HEK293 (cell line): ENCODE results near the gene RTN4.

ENCODE experiments used
- TCF7L2 ChIP-seq: IDR thresholded peaks from 2 replicates; pipeline ENCODE4 v1.6.1; 2011; ENCODE audit warnings: low read depth, mild to moderate bottlenecking, inconsistent platforms, low read length, moderate library complexity, borderline replicate concordance
- ZFP3 ChIP-seq: fragments of 450-650 bp; formaldehyde crosslinking; IDR thresholded peaks from 2 replicates; pipeline ENCODE4 v1.5.1; 2016; ENCODE audit warnings: low read depth, missing biosample characterization, missing genetic modification characterization
- ZNF184 ChIP-seq: fragments of 450-650 bp; IDR thresholded peaks from 2 replicates; pipeline ENCODE4 v1.5.1; 2018; ENCODE audit warnings: missing biosample characterization, mild to moderate bottlenecking, missing genetic modification characterization
- ZNF239 ChIP-seq: fragments of 450-650 bp; formaldehyde crosslinking; IDR thresholded peaks from 2 replicates; pipeline ENCODE4 v1.5.1; 2016; ENCODE audit warnings: missing biosample characterization, missing genetic modification characterization
- ZNF292 ChIP-seq: fragments of 450-650 bp; formaldehyde crosslinking; IDR thresholded peaks from 2 replicates; pipeline ENCODE4 v1.5.1; 2016; ENCODE audit warnings: low read depth, missing biosample characterization, missing genetic modification characterization, borderline replicate concordance
- ZNF324 ChIP-seq: fragments of 450-650 bp; formaldehyde crosslinking; IDR thresholded peaks from 2 replicates; pipeline ENCODE4 v1.5.1; 2016; ENCODE audit warnings: missing biosample characterization, missing genetic modification characterization
- ZNF366 ChIP-seq: fragments of 450-650 bp; formaldehyde crosslinking; conservative IDR thresholded peaks from 2 replicates; pipeline ENCODE4 v1.5.1; 2016; ENCODE audit warnings: missing biosample characterization, missing genetic modification characterization
- ZNF426 ChIP-seq: fragments of 450-650 bp; formaldehyde crosslinking; IDR thresholded peaks from 2 replicates; pipeline ENCODE4 v1.5.1; 2017; ENCODE audit warnings: missing biosample characterization, missing genetic modification characterization, mild to moderate bottlenecking, inconsistent platforms, moderate library complexity
- ZNF830 ChIP-seq: fragments of 450-650 bp; IDR thresholded peaks from 2 replicates; pipeline ENCODE4 v1.5.0; 2018; ENCODE audit warnings: missing biosample characterization, missing genetic modification characterization, low read depth, mild to moderate bottlenecking, moderate library complexity
- TF ChIP-seq, protein P1 (sequence below): fragments of 450-650 bp; formaldehyde crosslinking; IDR thresholded peaks from 2 replicates; pipeline ENCODE4 v1.5.1; 2016; ENCODE audit warnings: missing biosample characterization, missing genetic modification characterization
- TF ChIP-seq, protein P2 (sequence below): fragments of 450-650 bp; formaldehyde crosslinking; optimal IDR thresholded peaks from 2 replicates; pipeline ENCODE3; 2016; ENCODE audit warnings: missing biosample characterization, mild to moderate bottlenecking, missing genetic modification characterization
- TF ChIP-seq, protein P3 (sequence below): fragments of 450-650 bp; formaldehyde crosslinking; IDR thresholded peaks from 2 replicates; pipeline ENCODE4 v1.5.1; 2016; ENCODE audit warnings: missing biosample characterization, missing genetic modification characterization

DNA sequence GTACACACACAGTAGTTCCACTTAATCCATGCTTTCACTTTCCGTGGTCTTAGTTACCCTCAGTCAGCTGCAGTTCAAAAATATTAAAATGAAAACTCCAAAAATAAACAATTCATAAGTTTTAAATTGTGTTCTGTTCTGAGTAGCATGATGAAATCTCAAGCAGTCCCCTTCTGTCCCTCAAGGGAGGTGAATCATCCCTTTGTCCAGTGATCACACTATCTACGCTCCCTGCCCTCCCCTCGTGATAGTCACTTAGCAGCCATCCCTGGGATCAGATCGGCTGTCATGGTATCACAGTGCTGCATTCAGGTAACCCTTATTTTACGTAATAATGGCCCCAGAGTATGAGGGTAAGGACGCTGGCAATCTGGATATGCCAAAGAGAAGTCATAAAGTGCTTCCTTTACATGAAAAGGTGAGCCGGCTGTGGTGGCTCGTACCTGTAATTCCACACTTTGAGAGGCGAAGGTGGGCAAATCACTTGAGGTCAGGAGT, 5.8 kb upstream of the RTN4 start:
- TF ChIP-seq, protein P1, sequence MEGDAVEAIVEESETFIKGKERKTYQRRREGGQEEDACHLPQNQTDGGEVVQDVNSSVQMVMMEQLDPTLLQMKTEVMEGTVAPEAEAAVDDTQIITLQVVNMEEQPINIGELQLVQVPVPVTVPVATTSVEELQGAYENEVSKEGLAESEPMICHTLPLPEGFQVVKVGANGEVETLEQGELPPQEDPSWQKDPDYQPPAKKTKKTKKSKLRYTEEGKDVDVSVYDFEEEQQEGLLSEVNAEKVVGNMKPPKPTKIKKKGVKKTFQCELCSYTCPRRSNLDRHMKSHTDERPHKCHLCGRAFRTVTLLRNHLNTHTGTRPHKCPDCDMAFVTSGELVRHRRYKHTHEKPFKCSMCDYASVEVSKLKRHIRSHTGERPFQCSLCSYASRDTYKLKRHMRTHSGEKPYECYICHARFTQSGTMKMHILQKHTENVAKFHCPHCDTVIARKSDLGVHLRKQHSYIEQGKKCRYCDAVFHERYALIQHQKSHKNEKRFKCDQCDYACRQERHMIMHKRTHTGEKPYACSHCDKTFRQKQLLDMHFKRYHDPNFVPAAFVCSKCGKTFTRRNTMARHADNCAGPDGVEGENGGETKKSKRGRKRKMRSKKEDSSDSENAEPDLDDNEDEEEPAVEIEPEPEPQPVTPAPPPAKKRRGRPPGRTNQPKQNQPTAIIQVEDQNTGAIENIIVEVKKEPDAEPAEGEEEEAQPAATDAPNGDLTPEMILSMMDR = no peak
- no peak for TF ChIP-seq TCF7L2
- TF ChIP-seq ZNF324 = no peak
- no peak for TF ChIP-seq ZFP3 (tag by site-specific recombination)
- TF ChIP-seq, protein P2, sequence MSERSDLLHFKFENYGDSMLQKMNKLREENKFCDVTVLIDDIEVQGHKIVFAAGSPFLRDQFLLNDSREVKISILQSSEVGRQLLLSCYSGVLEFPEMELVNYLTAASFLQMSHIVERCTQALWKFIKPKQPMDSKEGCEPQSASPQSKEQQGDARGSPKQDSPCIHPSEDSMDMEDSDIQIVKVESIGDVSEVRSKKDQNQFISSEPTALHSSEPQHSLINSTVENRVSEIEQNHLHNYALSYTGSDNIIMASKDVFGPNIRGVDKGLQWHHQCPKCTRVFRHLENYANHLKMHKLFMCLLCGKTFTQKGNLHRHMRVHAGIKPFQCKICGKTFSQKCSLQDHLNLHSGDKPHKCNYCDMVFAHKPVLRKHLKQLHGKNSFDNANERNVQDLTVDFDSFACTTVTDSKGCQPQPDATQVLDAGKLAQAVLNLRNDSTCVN (tag by site-specific recombination) = no peak
- TF ChIP-seq ZNF830 = no peak
- TF ChIP-seq, protein P3, sequence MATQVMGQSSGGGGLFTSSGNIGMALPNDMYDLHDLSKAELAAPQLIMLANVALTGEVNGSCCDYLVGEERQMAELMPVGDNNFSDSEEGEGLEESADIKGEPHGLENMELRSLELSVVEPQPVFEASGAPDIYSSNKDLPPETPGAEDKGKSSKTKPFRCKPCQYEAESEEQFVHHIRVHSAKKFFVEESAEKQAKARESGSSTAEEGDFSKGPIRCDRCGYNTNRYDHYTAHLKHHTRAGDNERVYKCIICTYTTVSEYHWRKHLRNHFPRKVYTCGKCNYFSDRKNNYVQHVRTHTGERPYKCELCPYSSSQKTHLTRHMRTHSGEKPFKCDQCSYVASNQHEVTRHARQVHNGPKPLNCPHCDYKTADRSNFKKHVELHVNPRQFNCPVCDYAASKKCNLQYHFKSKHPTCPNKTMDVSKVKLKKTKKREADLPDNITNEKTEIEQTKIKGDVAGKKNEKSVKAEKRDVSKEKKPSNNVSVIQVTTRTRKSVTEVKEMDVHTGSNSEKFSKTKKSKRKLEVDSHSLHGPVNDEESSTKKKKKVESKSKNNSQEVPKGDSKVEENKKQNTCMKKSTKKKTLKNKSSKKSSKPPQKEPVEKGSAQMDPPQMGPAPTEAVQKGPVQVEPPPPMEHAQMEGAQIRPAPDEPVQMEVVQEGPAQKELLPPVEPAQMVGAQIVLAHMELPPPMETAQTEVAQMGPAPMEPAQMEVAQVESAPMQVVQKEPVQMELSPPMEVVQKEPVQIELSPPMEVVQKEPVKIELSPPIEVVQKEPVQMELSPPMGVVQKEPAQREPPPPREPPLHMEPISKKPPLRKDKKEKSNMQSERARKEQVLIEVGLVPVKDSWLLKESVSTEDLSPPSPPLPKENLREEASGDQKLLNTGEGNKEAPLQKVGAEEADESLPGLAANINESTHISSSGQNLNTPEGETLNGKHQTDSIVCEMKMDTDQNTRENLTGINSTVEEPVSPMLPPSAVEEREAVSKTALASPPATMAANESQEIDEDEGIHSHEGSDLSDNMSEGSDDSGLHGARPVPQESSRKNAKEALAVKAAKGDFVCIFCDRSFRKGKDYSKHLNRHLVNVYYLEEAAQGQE (tag by site-specific recombination) = no peak
- no peak for TF ChIP-seq ZNF184 (tag by site-specific recombination)
- no peak for TF ChIP-seq ZNF366 (tag by site-specific recombination)
- no peak for TF ChIP-seq ZNF292 (tag by site-specific recombination)
- no peak for TF ChIP-seq ZNF239 (tag by site-specific recombination)
- TF ChIP-seq ZNF426 (tag by site-specific recombination) = no peak
